HCT116 (cell line): Measurements from ENCODE around the gene USP7.

Experiments used
- EZH2 ChIP-seq: fragments of 200-600 bp; sonication (generic); IDR thresholded peaks from 2 replicates; pipeline ENCODE4 v1.6.1; 2017; ENCODE audit warnings: antibody characterized with exemption, mixed run types
- POLR2A ChIP-seq: IDR thresholded peaks from 2 replicates; pipeline ENCODE4 v1.7.0; 2011; ENCODE audit warnings: borderline replicate concordance; ENCODE audit not compliant: insufficient read depth, insufficient read length; ENCODE audit errors: extremely low read depth
- POLR2AphosphoS5 ChIP-seq: IDR thresholded peaks from 2 replicates; pipeline ENCODE4 v1.6.1; 2011; ENCODE audit warnings: mild to moderate bottlenecking, low read depth, low read length, moderate library complexity
- RAD21 ChIP-seq: IDR thresholded peaks from 2 replicates; pipeline ENCODE4 v1.6.1; 2012; ENCODE audit warnings: low read depth, mild to moderate bottlenecking
- TCF7L2 ChIP-seq: IDR thresholded peaks from 2 replicates; pipeline ENCODE4 v1.7.0; 2011; ENCODE audit warnings: borderline replicate concordance, inconsistent platforms; ENCODE audit not compliant: insufficient read depth, insufficient read length; ENCODE audit errors: extremely low read depth
- TF ChIP-seq, protein P1 (sequence below): IDR thresholded peaks from 2 replicates; pipeline ENCODE4 v1.6.1; 2012
- TF ChIP-seq, protein P2 (sequence below), 3 experiments: fragments of 200-600 bp in 1 of 3; sonication (generic) in 1 of 3; IDR thresholded peaks in 2 of 3; conservative IDR thresholded peaks in 1 of 3; 2 replicates each; pipeline ENCODE4 v1.5.1; 2012 to 2017; ENCODE audit warnings: low read depth in 2 of 3, low read length in 2 of 3, antibody characterized with exemption in 1 of 3, borderline replicate concordance in 1 of 3, control low read depth in 1 of 3, mild to moderate bottlenecking in 1 of 3, mixed read lengths in 1 of 3, mixed run types in 1 of 3, moderate library complexity in 1 of 3; ENCODE audit not compliant: insufficient read depth in 1 of 3
- TF ChIP-seq, protein P3 (sequence below): IDR thresholded peaks from 2 replicates; pipeline ENCODE4 v1.6.1; 2011; ENCODE audit warnings: mild to moderate bottlenecking, low read length, moderate library complexity; ENCODE audit not compliant: insufficient replicate concordance; ENCODE audit errors: extremely low read depth

DNA sequence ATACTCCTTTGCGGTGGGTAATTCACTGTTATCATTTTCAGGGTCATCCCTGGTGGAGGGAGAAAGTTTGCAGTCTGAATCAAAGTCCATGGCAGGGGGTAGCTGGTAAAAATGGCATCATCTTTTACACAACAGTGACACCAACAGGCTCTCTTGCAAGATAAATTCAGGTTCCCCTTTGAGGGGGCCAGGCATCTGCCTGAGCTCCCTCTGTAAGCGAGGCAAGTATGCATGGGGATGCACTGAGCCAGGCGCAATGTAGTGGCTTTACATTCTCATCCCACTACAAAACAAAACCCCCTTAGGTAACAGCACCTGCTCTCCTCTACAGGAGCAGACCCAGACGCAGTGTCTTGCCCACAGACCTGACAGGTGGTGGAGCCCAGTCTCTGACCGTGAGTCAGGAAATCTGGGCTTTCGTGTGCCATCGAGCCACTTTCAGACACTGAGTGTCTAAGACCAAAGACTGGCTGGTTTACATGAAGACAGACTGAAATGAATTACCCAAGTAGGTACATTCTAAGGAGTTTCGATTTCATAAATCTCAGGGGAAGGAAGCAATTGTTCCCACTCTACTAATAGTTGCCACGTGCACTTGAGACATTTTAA is 63.9 kb downstream of the USP7 start:
- TF ChIP-seq, protein P1, sequence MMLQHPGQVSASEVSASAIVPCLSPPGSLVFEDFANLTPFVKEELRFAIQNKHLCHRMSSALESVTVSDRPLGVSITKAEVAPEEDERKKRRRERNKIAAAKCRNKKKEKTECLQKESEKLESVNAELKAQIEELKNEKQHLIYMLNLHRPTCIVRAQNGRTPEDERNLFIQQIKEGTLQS: no peak
- TF ChIP-seq POLR2A (no peak), EZH2 (no peak), RAD21 (0 out of 2 replicates have a peak, but pooled peaks have one; percentile 4), POLR2AphosphoS5 (no peak), TCF7L2 (no peak)
- TF ChIP-seq, protein P2, sequence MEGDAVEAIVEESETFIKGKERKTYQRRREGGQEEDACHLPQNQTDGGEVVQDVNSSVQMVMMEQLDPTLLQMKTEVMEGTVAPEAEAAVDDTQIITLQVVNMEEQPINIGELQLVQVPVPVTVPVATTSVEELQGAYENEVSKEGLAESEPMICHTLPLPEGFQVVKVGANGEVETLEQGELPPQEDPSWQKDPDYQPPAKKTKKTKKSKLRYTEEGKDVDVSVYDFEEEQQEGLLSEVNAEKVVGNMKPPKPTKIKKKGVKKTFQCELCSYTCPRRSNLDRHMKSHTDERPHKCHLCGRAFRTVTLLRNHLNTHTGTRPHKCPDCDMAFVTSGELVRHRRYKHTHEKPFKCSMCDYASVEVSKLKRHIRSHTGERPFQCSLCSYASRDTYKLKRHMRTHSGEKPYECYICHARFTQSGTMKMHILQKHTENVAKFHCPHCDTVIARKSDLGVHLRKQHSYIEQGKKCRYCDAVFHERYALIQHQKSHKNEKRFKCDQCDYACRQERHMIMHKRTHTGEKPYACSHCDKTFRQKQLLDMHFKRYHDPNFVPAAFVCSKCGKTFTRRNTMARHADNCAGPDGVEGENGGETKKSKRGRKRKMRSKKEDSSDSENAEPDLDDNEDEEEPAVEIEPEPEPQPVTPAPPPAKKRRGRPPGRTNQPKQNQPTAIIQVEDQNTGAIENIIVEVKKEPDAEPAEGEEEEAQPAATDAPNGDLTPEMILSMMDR (IDR thresholded peaks at IDR 0.05 in 2 of 3, conservative IDR thresholded peaks at IDR 0.05 in 1 of 3; ENCODE audit: borderline replicate concordance in 1 of 3, insufficient read depth in 1 of 3, low read depth in 2 of 3, low read length in 2 of 3): no peak
- TF ChIP-seq, protein P3, sequence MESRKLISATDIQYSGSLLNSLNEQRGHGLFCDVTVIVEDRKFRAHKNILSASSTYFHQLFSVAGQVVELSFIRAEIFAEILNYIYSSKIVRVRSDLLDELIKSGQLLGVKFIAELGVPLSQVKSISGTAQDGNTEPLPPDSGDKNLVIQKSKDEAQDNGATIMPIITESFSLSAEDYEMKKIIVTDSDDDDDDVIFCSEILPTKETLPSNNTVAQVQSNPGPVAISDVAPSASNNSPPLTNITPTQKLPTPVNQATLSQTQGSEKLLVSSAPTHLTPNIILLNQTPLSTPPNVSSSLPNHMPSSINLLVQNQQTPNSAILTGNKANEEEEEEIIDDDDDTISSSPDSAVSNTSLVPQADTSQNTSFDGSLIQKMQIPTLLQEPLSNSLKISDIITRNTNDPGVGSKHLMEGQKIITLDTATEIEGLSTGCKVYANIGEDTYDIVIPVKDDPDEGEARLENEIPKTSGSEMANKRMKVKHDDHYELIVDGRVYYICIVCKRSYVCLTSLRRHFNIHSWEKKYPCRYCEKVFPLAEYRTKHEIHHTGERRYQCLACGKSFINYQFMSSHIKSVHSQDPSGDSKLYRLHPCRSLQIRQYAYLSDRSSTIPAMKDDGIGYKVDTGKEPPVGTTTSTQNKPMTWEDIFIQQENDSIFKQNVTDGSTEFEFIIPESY: no peak
